Ishikawa (cell line): Measurements from ENCODE around the gene YBX2.

Experiments used
- CEBPB ChIP-seq: IDR thresholded peaks from 2 replicates; pipeline ENCODE4 v1.6.1; 2012
- EP300 ChIP-seq: IDR thresholded peaks from 2 replicates; pipeline ENCODE4 v1.6.1; 2012; ENCODE audit warnings: borderline replicate concordance
- FOXM1 ChIP-seq: IDR thresholded peaks from 2 replicates; pipeline ENCODE4 v1.6.1; 2012; ENCODE audit warnings: low read depth, borderline replicate concordance
- RAD21 ChIP-seq: IDR thresholded peaks from 2 replicates; pipeline ENCODE4 v1.6.1; 2012; ENCODE audit warnings: low read depth
- TAF1 ChIP-seq: IDR thresholded peaks from 2 replicates; pipeline ENCODE4 v1.6.1; 2012; ENCODE audit warnings: low read depth, mild to moderate bottlenecking
- TCF12 ChIP-seq: IDR thresholded peaks from 2 replicates; pipeline ENCODE4 v1.6.1; 2012; ENCODE audit warnings: low read depth
- TEAD4 ChIP-seq: IDR thresholded peaks from 2 replicates; pipeline ENCODE4 v1.6.1; 2012
- YY1 ChIP-seq: IDR thresholded peaks from 2 replicates; pipeline ENCODE4 v1.6.1; 2012; ENCODE audit warnings: low read depth
- ZBTB7A ChIP-seq: IDR thresholded peaks from 2 replicates; pipeline ENCODE4 v1.6.1; 2012; ENCODE audit warnings: low read depth
- TF ChIP-seq, protein P1 (sequence below): IDR thresholded peaks from 2 replicates; pipeline ENCODE4 v1.6.1; 2012
- TF ChIP-seq, protein P2 (sequence below): IDR thresholded peaks from 2 replicates; pipeline ENCODE4 v1.6.1; 2012
- TF ChIP-seq, protein P3 (sequence below): IDR thresholded peaks from 2 replicates; pipeline ENCODE4 v1.6.1; 2012; ENCODE audit warnings: low read depth, mild to moderate bottlenecking

DNA sequence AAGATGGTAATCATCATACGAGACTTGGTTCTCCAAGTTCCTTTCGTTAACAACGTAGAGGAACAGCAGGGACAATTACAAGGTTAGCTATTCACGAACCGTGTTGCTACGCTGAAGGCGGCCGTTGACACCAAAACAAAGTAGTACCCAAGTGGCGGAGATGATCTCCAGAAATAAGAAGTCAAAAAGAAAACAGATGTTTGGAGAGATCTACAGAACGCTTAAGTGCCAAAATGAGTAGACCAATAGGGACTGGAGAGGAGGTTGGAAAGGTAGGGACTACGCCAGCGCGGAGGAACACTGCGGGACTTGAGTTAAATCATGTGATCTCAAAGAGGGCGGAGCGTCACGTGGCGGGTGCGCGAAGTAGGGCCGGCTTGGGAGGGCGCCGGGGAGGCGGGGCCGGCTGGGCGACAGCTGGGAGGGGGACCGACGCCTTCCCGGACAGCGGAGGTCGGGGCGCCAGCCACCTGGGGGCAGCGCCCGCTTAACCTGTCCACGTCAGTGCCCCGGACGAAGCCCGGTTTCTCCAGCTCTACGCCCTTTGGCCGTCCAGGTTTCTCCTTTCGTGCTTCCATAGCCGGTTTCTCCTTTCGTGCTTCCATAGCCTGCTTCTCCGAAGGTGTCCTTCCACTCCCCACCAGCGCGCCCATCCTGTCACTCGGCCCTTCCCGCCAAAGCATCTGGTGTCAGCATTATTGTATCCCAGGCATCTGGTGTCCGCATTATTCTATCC, 51.6 kb downstream of the YBX2 start:
- TF ChIP-seq TAF1 (no peak; the same call in 1 of the 2 replicates), YY1 (peak; percentile 66; the same call in 1 of the 2 replicates), RAD21 (no peak), EP300 (peak; percentile 51; the same call in 1 of the 2 replicates), FOXM1 (peak; percentile 42; the same call in 1 of the 2 replicates), ZBTB7A (no peak; the same call in 1 of the 2 replicates), TCF12 (peak; percentile 68; the same call in 1 of the 2 replicates), TEAD4 (no peak; the same call in 1 of the 2 replicates), CEBPB (0 out of 2 replicates have a peak, but pooled peaks have one; percentile 33)
- TF ChIP-seq, protein P1, sequence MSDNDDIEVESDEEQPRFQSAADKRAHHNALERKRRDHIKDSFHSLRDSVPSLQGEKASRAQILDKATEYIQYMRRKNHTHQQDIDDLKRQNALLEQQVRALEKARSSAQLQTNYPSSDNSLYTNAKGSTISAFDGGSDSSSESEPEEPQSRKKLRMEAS, result peak; percentile 89
- TF ChIP-seq, protein P2, sequence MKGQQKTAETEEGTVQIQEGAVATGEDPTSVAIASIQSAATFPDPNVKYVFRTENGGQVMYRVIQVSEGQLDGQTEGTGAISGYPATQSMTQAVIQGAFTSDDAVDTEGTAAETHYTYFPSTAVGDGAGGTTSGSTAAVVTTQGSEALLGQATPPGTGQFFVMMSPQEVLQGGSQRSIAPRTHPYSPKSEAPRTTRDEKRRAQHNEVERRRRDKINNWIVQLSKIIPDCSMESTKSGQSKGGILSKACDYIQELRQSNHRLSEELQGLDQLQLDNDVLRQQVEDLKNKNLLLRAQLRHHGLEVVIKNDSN, result peak; percentile 100
- TF ChIP-seq, protein P3, sequence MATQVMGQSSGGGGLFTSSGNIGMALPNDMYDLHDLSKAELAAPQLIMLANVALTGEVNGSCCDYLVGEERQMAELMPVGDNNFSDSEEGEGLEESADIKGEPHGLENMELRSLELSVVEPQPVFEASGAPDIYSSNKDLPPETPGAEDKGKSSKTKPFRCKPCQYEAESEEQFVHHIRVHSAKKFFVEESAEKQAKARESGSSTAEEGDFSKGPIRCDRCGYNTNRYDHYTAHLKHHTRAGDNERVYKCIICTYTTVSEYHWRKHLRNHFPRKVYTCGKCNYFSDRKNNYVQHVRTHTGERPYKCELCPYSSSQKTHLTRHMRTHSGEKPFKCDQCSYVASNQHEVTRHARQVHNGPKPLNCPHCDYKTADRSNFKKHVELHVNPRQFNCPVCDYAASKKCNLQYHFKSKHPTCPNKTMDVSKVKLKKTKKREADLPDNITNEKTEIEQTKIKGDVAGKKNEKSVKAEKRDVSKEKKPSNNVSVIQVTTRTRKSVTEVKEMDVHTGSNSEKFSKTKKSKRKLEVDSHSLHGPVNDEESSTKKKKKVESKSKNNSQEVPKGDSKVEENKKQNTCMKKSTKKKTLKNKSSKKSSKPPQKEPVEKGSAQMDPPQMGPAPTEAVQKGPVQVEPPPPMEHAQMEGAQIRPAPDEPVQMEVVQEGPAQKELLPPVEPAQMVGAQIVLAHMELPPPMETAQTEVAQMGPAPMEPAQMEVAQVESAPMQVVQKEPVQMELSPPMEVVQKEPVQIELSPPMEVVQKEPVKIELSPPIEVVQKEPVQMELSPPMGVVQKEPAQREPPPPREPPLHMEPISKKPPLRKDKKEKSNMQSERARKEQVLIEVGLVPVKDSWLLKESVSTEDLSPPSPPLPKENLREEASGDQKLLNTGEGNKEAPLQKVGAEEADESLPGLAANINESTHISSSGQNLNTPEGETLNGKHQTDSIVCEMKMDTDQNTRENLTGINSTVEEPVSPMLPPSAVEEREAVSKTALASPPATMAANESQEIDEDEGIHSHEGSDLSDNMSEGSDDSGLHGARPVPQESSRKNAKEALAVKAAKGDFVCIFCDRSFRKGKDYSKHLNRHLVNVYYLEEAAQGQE, result no peak
